ENCODE results near the gene CNPPD1.
A peak's percentile ranks its signal among the peaks of the same experiment; 100 is the strongest.

The CNPPD1 gene

GRCh38 chr2:219155054-219155644, 21.6 kb downstream of the CNPPD1 start:
- peak; percentile 73 for DNase-seq (ENCODE audit: low read depth)
- TF ChIP-seq, protein P1, sequence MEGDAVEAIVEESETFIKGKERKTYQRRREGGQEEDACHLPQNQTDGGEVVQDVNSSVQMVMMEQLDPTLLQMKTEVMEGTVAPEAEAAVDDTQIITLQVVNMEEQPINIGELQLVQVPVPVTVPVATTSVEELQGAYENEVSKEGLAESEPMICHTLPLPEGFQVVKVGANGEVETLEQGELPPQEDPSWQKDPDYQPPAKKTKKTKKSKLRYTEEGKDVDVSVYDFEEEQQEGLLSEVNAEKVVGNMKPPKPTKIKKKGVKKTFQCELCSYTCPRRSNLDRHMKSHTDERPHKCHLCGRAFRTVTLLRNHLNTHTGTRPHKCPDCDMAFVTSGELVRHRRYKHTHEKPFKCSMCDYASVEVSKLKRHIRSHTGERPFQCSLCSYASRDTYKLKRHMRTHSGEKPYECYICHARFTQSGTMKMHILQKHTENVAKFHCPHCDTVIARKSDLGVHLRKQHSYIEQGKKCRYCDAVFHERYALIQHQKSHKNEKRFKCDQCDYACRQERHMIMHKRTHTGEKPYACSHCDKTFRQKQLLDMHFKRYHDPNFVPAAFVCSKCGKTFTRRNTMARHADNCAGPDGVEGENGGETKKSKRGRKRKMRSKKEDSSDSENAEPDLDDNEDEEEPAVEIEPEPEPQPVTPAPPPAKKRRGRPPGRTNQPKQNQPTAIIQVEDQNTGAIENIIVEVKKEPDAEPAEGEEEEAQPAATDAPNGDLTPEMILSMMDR (IDR thresholded peaks at IDR 0.05; ENCODE audit: insufficient read depth, low read depth, low read length, missing control alignments), result peak; percentile 36
- no peak overlapping the region for H3K4me3 ChIP-seq (ENCODE audit: low read depth, low read length)

- TF ChIP-seq, protein P1 (IDR thresholded peaks at IDR 0.05; ENCODE audit: insufficient read depth, low read depth, low read length, missing control alignments), result no peak
- H3K4me3 ChIP-seq (ENCODE audit: low read depth, low read length), result no peak overlapping the region
- no peak for DNase-seq (ENCODE audit: low read depth)
Observed at GRCh38 chr2:219149667-219150066, 27.1 kb downstream of the CNPPD1 start.

GRCh38 chr2:219142329-219142728, 34.4 kb downstream of the CNPPD1 start:
- no peak overlapping the region for H3K4me3 ChIP-seq (ENCODE audit: low read depth, low read length)
- no peak for DNase-seq (ENCODE audit: low read depth)
- TF ChIP-seq, protein P1 (IDR thresholded peaks at IDR 0.05; ENCODE audit: insufficient read depth, low read depth, low read length, missing control alignments), result no peak

GRCh38 chr2:219140722-219141121, 36.0 kb downstream of the CNPPD1 start:
- no peak overlapping the region for H3K4me3 ChIP-seq (ENCODE audit: low read depth, low read length)
- TF ChIP-seq, protein P1 (IDR thresholded peaks at IDR 0.05; ENCODE audit: insufficient read depth, low read depth, low read length, missing control alignments), result no peak
- no peak for DNase-seq (ENCODE audit: low read depth)

- TF ChIP-seq, protein P1 (IDR thresholded peaks at IDR 0.05; ENCODE audit: insufficient read depth, low read depth, low read length, missing control alignments), result no peak
- no peak overlapping the region for H3K4me3 ChIP-seq (ENCODE audit: low read depth, low read length)
- DNase-seq (ENCODE audit: low read depth), result no peak
Observed at GRCh38 chr2:219133976-219134375, 42.7 kb downstream of the CNPPD1 start.

DNA sequence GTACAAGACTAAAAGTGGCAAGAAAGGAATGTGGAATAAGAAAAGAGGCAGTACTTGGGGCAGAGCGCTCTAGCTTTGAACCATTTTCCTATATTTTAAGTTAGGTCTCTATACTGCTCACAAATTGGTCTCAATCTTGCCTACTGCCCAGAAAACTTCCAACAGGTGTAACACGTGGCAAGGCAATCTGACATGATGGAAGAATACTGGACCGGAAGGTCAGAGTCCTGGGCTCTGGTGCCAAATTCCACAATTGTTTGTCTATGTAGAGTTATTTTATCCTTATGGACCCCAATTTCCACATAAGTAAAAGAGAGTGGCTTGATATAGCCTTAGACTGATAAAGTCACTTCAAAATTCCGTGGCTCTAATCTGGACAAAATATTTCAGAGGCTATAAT, 45.0 kb downstream of the CNPPD1 start:
- DNase-seq (ENCODE audit: low read depth), result no peak
- H3K4me3 ChIP-seq (ENCODE audit: low read depth, low read length), result no peak overlapping the region
- TF ChIP-seq, protein P1 (IDR thresholded peaks at IDR 0.05; ENCODE audit: insufficient read depth, low read depth, low read length, missing control alignments), result no peak

DNA sequence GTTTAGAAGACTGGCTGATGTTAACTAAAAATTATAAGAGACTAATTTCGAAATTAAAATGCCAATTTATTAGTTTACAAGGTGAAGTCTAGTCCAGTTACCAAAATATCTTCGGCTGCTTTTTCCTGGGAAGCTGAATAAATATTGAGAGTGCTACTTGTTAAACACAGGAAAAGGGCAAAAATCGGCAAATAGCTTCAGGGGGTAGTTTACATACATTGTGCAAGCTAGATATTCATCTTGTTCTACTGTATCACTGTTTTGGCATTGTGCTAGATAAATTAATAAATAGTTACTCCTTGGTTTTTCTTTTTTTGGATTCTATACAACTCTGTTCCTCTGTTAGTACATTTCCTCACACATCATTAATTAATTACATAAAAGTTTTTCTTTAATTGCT, 45.4 kb downstream of the CNPPD1 start:
- TF ChIP-seq, protein P1 (IDR thresholded peaks at IDR 0.05; ENCODE audit: insufficient read depth, low read depth, low read length, missing control alignments), result no peak
- DNase-seq (ENCODE audit: low read depth), result no peak
- H3K4me3 ChIP-seq (ENCODE audit: low read depth, low read length), result no peak overlapping the region
